HepG2 (cell line): ENCODE data around the gene FAM20C.

Source experiments
- CC2D1A ChIP-seq: sonication (generic); formaldehyde crosslinking; IDR thresholded peaks from 2 replicates; pipeline ENCODE4 v1.8.1; 2023; ENCODE audit warnings: mild to moderate bottlenecking, missing genetic modification reagents
- ETV6 ChIP-seq: sonication (generic); formaldehyde crosslinking; conservative IDR thresholded peaks from 2 replicates; pipeline ENCODE4 v1.4.0; 2020; ENCODE audit warnings: missing genetic modification reagents
- POLR2AphosphoS5 ChIP-seq: IDR thresholded peaks from 2 replicates; pipeline ENCODE4 v1.6.1; 2012; ENCODE audit warnings: low read depth, low read length
- SPEN ChIP-seq: sonication (generic); formaldehyde crosslinking; IDR thresholded peaks from 2 replicates; pipeline ENCODE4 v1.5.1; 2020; ENCODE audit warnings: low read depth, mild to moderate bottlenecking, missing genetic modification reagents
- TAF1 ChIP-seq: sonication (generic); formaldehyde crosslinking; IDR thresholded peaks from 2 replicates; pipeline ENCODE4 v1.4.0; 2020; ENCODE audit warnings: missing genetic modification reagents
- TOPORS ChIP-seq: sonication (generic); formaldehyde crosslinking; IDR thresholded peaks from 2 replicates; pipeline ENCODE4 v1.8.0; 2023; ENCODE audit warnings: mild to moderate bottlenecking, missing genetic modification reagents
- ZNF629 ChIP-seq: sonication (generic); formaldehyde crosslinking; conservative IDR thresholded peaks from 2 replicates; pipeline ENCODE4 v1.5.0; 2020; ENCODE audit warnings: missing genetic modification reagents
- TF ChIP-seq, protein P1 (sequence below): sonication (generic); formaldehyde crosslinking; IDR thresholded peaks from 2 replicates; pipeline ENCODE4 v1.8.1; 2023; ENCODE audit warnings: mild to moderate bottlenecking, missing genetic modification reagents, borderline replicate concordance
- TF ChIP-seq, protein P2 (sequence below): sonication (generic); formaldehyde crosslinking; IDR thresholded peaks from 2 replicates; pipeline ENCODE4 v1.5.0; 2020; ENCODE audit warnings: mild to moderate bottlenecking, missing genetic modification reagents, moderate library complexity

DNA sequence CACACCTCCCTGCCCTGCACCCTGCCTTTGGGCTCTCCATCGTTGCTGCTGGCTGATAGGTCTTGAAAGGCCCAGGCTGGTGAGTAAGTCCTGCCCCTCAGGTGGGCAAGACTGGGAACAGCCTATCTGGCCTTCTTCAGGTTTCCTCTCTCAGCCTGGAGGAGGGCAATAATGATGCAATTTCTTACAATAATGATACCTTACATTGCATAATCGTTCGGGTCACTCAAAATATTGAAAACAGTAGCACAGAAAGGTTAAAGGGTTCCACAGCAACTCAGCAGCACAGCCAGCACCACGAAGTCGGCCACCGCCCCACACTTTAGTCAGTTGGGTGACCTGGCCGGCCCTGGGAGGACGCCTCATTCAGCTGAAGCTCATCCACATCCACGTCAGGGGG lies 16.0 kb upstream of the FAM20C start:
- TF ChIP-seq, protein P1, sequence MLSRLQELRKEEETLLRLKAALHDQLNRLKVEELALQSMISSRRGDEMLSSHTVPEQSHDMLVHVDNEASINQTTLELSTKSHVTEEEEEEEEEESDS (CRISPR knock-in tag), result no peak
- TF ChIP-seq CC2D1A (no peak), SPEN (CRISPR knock-in tag) (no peak), TOPORS (no peak), ETV6 (CRISPR knock-in tag) (no peak), POLR2AphosphoS5 (no peak), TAF1 (CRISPR knock-in tag) (no peak), ZNF629 (CRISPR knock-in tag) (no peak)
- TF ChIP-seq, protein P2, sequence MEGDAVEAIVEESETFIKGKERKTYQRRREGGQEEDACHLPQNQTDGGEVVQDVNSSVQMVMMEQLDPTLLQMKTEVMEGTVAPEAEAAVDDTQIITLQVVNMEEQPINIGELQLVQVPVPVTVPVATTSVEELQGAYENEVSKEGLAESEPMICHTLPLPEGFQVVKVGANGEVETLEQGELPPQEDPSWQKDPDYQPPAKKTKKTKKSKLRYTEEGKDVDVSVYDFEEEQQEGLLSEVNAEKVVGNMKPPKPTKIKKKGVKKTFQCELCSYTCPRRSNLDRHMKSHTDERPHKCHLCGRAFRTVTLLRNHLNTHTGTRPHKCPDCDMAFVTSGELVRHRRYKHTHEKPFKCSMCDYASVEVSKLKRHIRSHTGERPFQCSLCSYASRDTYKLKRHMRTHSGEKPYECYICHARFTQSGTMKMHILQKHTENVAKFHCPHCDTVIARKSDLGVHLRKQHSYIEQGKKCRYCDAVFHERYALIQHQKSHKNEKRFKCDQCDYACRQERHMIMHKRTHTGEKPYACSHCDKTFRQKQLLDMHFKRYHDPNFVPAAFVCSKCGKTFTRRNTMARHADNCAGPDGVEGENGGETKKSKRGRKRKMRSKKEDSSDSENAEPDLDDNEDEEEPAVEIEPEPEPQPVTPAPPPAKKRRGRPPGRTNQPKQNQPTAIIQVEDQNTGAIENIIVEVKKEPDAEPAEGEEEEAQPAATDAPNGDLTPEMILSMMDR (CRISPR knock-in tag), result no peak
